K562 (cell line): Measurements from ENCODE around the gene LGALS8. TPM values are rescaled to one million over a fixed set of nuclear protein-coding genes. Genes with fewer than 3 reads are reported as not detected.

Experiments
- EWSR1 ChIP-seq: fragments of 450-650 bp; IDR thresholded peaks from 2 replicates; pipeline ENCODE4 v1.6.1; 2018; ENCODE audit warnings: borderline replicate concordance, mild to moderate bottlenecking, low read depth, moderate library complexity; ENCODE audit not compliant: partially characterized antibody
- FOSL1 ChIP-seq: fragments of 200-800 bp; sonication (Bioruptor generic); conservative IDR thresholded peaks from 2 replicates; pipeline ENCODE4 v1.6.1; 2016; ENCODE audit warnings: missing genetic modification characterization, missing compliant biosample characterization
- KAT8 ChIP-seq: fragments of 450-650 bp; IDR thresholded peaks from 2 replicates; pipeline ENCODE4 v1.6.1; 2016; ENCODE audit warnings: low read depth, mild to moderate bottlenecking
- KDM2B ChIP-seq: fragments of 250-450 bp; sonication (Bioruptor Pico); IDR thresholded peaks from 2 replicates; pipeline ENCODE4 v1.8.0; 2021; ENCODE audit warnings: mild to moderate bottlenecking, moderate library complexity
- MXI1 ChIP-seq: IDR thresholded peaks from 2 replicates; pipeline ENCODE4 v1.6.1; 2011; ENCODE audit warnings: low read depth, mild to moderate bottlenecking, improper control_type of control experiment, low read length
- ZKSCAN8 ChIP-seq: fragments of 200-800 bp; sonication (Bioruptor generic); IDR thresholded peaks from 2 replicates; pipeline ENCODE4 v1.6.1; 2016; ENCODE audit warnings: missing genetic modification characterization, missing compliant biosample characterization
- ZNF232 ChIP-seq: sonication (generic); formaldehyde crosslinking; IDR thresholded peaks from 2 replicates; pipeline ENCODE4 v1.8.0; 2022; ENCODE audit warnings: mild to moderate bottlenecking, missing genetic modification reagents
- ZNF668 ChIP-seq: fragments of 250-450 bp; sonication (Bioruptor Pico); IDR thresholded peaks from 2 replicates; pipeline ENCODE4 v1.8.0; 2022; ENCODE audit warnings: mild to moderate bottlenecking, inconsistent platforms
- ZNF785 ChIP-seq: fragments of 250-450 bp; sonication (Bioruptor Pico); IDR thresholded peaks from 2 replicates; pipeline ENCODE4 v1.4.0; 2020; ENCODE audit warnings: mild to moderate bottlenecking
- ZSCAN32 ChIP-seq: fragments of 450-650 bp; formaldehyde crosslinking; IDR thresholded peaks from 2 replicates; pipeline ENCODE4 v1.4.0; 2020; ENCODE audit warnings: mild to moderate bottlenecking, moderate library complexity
- polyA plus RNA-seq, 8 experiments: library from polyadenylated mRNA; depleted of rRNA in 4 of 8; stranded (reverse) in 5 of 8; unstranded in 3 of 8; fragments of >200 nt; fragmentation: Nextera tagmentation in 2 of 8; fragmentation: Illumina TruSeq in 1 of 8; extraction: Ambion mirVana in 2 of 8; extraction: Trizol in 1 of 8; gene quantifications; 2 replicates each; pipeline versions ENCODE4 v1.2.1 to v1.2.3, GENCODE V29; 2011 to 2014; ENCODE audit warnings: inconsistent platforms in 1 of 8, missing spikeins in 1 of 8
- total RNA-seq, 7 experiments: library from RNA; depleted of rRNA in 6 of 7; stranded (reverse); fragments of >200 nt in 6 of 7; fragmentation: Illumina TruSeq in 2 of 7; extraction: Trizol in 2 of 7; gene quantifications; 2 replicates each; pipeline versions ENCODE4 v1.2.1 to v1.2.3, GENCODE V29; 2011 to 2021; ENCODE audit warnings: low replicate concordance in 1 of 7
- TF ChIP-seq, protein P1 (sequence below), 2 experiments: fragments of 450-650 bp in 1 of 2; sonication (generic) in 1 of 2; formaldehyde crosslinking; conservative IDR thresholded peaks; 2 replicates each; pipeline versions ENCODE4 v1.4.0 to v1.8.1; 2020 to 2022; ENCODE audit warnings: mild to moderate bottlenecking in 1 of 2, missing genetic modification reagents in 1 of 2
- TF ChIP-seq, protein P2 (sequence below), 2 experiments: fragments of 450-650 bp; IDR thresholded peaks; 2 replicates each; pipeline ENCODE4 v1.6.1; 2016; ENCODE audit warnings: mild to moderate bottlenecking in 2 of 2, borderline replicate concordance in 1 of 2, low read depth in 1 of 2, moderate library complexity in 1 of 2
- TF ChIP-seq, protein P3 (sequence below): fragments of 450-650 bp; formaldehyde crosslinking; IDR thresholded peaks from 2 replicates; pipeline ENCODE4 v1.4.0; 2020; ENCODE audit warnings: mild to moderate bottlenecking, moderate library complexity
- TF ChIP-seq, protein P4 (sequence below): IDR thresholded peaks from 3 replicates; pipeline ENCODE4 v1.6.1; 2011; ENCODE audit warnings: borderline replicate concordance, mild to moderate bottlenecking, moderate library complexity; ENCODE audit not compliant: insufficient read length; ENCODE audit errors: extremely low read depth

The LGALS8 gene
- total and polyA plus RNA-seq, 9 of the 15 experiments (the other 6 are each of a cell fraction or from before 2014, with no cell fraction given) = 57.4 to 87.7 (median 70.3) TPM

DNA sequence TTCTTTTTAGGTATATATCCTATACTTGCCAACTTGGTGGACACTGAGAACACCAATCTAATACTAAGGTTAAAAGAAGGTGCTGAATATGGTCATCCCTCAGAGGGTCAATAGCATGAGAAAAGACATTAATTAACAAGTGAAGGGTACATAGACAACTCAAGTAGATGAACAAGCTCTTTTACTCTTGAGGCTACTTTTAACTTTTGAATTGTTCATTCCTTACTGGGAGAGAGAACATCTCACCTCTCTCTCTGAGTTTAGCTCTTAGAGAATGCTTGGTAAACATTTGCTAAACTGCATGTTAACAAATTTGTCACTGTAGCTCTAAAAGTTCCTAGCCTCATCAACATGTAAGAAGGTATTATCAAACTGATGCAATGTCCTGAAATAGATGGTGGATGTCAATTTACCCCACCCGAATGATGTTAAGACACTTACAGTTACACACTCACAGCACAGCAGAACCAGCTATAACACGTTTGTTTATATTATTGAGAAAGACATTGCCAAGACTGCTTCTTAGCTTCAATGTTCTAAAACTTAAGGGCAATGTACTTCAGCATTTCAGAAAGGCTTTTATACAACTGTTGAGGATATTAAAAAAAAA is 44.6 kb downstream of the LGALS8 start (continued):
- TF ChIP-seq MXI1 = no peak
- TF ChIP-seq, protein P1, sequence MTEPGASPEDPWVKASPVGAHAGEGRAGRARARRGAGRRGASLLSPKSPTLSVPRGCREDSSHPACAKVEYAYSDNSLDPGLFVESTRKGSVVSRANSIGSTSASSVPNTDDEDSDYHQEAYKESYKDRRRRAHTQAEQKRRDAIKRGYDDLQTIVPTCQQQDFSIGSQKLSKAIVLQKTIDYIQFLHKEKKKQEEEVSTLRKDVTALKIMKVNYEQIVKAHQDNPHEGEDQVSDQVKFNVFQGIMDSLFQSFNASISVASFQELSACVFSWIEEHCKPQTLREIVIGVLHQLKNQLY (CRISPR knock-in tag; conservative IDR thresholded peaks at IDR 0.05) = no peak
- TF ChIP-seq EWSR1 = no peak
- TF ChIP-seq ZNF668 (CRISPR knock-in tag) = no peak
- TF ChIP-seq, protein P2, sequence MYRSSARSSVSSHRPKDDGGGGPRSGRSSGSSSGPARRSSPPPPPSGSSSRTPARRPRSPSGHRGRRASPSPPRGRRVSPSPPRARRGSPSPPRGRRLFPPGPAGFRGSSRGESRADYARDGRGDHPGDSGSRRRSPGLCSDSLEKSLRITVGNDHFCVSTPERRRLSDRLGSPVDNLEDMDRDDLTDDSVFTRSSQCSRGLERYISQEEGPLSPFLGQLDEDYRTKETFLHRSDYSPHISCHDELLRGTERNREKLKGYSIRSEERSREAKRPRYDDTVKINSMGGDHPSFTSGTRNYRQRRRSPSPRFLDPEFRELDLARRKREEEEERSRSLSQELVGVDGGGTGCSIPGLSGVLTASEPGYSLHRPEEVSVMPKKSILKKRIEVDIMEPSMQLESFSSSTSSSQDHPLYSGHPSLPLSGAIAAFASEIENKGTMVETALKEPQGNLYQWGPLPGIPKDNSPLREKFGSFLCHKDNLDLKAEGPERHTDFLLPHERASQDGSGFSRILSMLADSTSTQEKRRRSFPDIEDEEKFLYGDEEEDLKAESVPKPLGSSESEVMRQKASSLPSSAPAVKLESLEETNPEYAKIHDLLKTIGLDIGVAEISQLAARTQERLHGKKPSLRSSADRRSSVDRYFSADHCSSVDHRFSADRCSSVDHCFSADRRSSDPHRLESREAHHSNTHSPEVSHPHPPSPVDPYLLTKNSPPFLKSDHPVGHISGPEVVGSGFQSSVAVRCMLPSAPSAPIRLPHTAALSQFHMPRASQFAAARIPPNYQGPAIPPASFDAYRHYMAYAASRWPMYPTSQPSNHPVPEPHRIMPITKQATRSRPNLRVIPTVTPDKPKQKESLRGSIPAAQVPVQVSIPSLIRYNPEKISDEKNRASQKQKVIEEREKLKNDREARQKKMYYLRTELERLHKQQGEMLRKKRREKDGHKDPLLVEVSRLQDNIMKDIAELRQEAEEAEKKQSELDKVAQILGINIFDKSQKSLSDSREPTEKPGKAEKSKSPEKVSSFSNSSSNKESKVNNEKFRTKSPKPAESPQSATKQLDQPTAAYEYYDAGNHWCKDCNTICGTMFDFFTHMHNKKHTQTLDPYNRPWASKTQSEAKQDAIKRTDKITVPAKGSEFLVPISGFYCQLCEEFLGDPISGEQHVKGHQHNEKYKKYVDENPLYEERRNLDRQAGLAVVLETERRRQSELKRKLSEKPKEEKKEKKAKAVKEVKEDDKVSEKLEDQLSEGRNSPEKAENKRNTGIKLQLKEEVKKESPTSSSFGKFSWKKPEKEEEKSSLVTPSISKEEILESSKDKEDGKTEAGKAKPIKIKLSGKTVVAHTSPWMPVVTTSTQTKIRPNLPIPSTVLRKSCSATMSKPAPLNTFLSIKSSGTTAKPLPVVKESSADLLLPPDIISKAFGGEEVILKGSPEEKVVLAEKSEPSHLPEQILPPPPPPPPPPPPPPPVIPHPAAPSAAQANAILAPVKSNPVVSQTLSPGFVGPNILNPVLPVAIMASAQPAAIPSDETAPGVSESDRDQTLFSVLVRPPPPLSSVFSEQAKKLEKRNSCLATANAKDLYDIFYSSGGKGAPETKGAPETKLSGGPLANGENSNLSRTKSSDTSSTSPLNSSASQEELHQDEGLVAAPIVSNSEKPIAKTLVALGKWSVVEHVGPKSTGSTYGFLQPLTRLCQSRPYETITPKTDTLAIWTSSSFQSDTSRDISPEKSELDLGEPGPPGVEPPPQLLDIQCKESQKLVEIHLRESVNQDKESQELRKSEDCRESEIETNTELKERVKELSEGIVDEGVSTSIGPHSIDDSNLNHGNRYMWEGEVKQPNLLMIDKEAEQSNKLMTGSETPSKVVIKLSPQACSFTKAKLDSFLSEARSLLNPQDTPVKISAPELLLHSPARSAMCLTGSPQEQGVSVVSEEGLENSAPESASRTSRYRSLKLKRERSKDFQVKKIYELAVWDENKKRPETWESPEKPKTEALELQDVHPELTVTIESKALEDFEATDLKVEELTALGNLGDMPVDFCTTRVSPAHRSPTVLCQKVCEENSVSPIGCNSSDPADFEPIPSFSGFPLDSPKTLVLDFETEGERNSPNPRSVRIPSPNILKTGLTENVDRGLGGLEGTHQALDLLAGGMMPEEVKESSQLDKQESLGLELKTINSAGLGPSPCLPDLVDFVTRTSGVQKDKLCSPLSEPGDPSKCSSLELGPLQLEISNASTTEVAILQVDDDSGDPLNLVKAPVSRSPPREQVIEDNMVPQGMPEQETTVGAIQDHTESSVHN (IDR thresholded peaks at IDR 0.05; ENCODE audit: borderline replicate concordance in 1 of 2, low read depth in 1 of 2) = no peak
- peak; percentile 93 for TF ChIP-seq ZSCAN32 (CRISPR knock-in tag)
- TF ChIP-seq ZNF232 = no peak
- TF ChIP-seq, protein P3, sequence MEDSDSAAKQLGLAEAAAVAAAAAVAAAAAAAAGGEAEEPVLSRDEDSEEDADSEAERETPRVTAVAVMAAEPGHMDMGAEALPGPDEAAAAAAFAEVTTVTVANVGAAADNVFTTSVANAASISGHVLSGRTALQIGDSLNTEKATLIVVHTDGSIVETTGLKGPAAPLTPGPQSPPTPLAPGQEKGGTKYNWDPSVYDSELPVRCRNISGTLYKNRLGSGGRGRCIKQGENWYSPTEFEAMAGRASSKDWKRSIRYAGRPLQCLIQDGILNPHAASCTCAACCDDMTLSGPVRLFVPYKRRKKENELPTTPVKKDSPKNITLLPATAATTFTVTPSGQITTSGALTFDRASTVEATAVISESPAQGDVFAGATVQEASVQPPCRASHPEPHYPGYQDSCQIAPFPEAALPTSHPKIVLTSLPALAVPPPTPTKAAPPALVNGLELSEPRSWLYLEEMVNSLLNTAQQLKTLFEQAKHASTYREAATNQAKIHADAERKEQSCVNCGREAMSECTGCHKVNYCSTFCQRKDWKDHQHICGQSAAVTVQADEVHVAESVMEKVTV = peak; percentile 33; the same call in 1 of the 2 replicates
- TF ChIP-seq, protein P4, sequence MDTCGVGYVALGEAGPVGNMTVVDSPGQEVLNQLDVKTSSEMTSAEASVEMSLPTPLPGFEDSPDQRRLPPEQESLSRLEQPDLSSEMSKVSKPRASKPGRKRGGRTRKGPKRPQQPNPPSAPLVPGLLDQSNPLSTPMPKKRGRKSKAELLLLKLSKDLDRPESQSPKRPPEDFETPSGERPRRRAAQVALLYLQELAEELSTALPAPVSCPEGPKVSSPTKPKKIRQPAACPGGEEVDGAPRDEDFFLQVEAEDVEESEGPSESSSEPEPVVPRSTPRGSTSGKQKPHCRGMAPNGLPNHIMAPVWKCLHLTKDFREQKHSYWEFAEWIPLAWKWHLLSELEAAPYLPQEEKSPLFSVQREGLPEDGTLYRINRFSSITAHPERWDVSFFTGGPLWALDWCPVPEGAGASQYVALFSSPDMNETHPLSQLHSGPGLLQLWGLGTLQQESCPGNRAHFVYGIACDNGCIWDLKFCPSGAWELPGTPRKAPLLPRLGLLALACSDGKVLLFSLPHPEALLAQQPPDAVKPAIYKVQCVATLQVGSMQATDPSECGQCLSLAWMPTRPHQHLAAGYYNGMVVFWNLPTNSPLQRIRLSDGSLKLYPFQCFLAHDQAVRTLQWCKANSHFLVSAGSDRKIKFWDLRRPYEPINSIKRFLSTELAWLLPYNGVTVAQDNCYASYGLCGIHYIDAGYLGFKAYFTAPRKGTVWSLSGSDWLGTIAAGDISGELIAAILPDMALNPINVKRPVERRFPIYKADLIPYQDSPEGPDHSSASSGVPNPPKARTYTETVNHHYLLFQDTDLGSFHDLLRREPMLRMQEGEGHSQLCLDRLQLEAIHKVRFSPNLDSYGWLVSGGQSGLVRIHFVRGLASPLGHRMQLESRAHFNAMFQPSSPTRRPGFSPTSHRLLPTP = no peak
- no peak for TF ChIP-seq ZKSCAN8 (CRISPR knock-in tag)
- peak; percentile 53 for TF ChIP-seq FOSL1
- no peak for TF ChIP-seq KDM2B (CRISPR knock-in tag)
- TF ChIP-seq KAT8 = no peak
- no peak; the same call in 1 of the 2 replicates for TF ChIP-seq ZNF785 (CRISPR knock-in tag)
